HCT116 (cell line): ENCODE measurements around the gene CTDSP1. TPM values are rescaled to one million over a fixed set of nuclear protein-coding genes. Genes with fewer than 3 reads are reported as not detected.

ENCODE experiments used
- ATAC-seq: fragments of 200-7000 bp; cut with Tn5 transposase; 2 replicates; pipeline ENCODE4 v1.9.1; 2020; ENCODE audit warnings: mild to moderate bottlenecking, moderate library complexity
- BruUV-seq: library from RNA; stranded (reverse); fragments of 400-500 nt; replicated peaks from 2 replicates; lab custom pipeline; 2021; lab: Mats Ljungman, UMichigan
- CTCF ChIA-PET: fragments of 300-600 bp; sonication (Branson Sonifier 250); formaldehyde crosslinking; loops from one replicate; lab custom pipeline; 2021; ENCODE audit warnings: antibody characterized with exemption; lab: Charles Lee
- POLR2A ChIA-PET: fragments of 300-600, 350-600 bp; sonication (Branson Sonifier 250); formaldehyde crosslinking; loops from one replicate; lab custom pipeline; 2021; ENCODE audit warnings: antibody characterized with exemption; lab: Charles Lee
- RAD21 ChIA-PET, 2 experiments: fragments of 300-600 bp; sonication (Branson Sonifier 250); formaldehyde crosslinking; loops; one replicate each; lab custom pipeline; 2023; ENCODE audit warnings: low total read pairs in 2 of 2; ENCODE audit not compliant: uncharacterized antibody in 2 of 2, unreplicated experiment in 2 of 2, low non-redundant PET in 1 of 2; lab: Charles Lee
- DNase-seq: peaks from one replicate; pipeline ENCODE4 v3.0.0-alpha.2; 2010; ENCODE audit warnings: low read depth, low spot score
- H2AFZ ChIP-seq: fragments of 200-600 bp; shearing (Covaris generic), sonication (generic); 2 replicates; pipeline ENCODE4 v1.6.1; 2017; ENCODE audit warnings: low read depth, mixed run types, mixed read lengths, antibody characterized with exemption, low read length; ENCODE audit not compliant: poor library complexity, severe bottlenecking
- H3K27ac ChIP-seq: 2 replicates; pipeline ENCODE4 v1.5.1; 2012; ENCODE audit warnings: low read depth, low read length
- H3K27me3 ChIP-seq: fragments of 200-600 bp; sonication (generic); 2 replicates; pipeline ENCODE4 v1.6.1; 2016; ENCODE audit warnings: mixed run types, low read length, mixed read lengths; ENCODE audit not compliant: insufficient read depth
- H3K36me3 ChIP-seq, 2 experiments: fragments of 200-500 bp in 1 of 2; fragments of 200-600 bp in 1 of 2; sonication (Bioruptor generic) in 1 of 2; sonication (generic) in 1 of 2; 2 replicates each; pipeline versions ENCODE4 v1.5.1 to v1.6.1; 2014 to 2016; ENCODE audit warnings: low read length in 2 of 2, inconsistent platforms in 1 of 2, mixed read lengths in 1 of 2, mixed run types in 1 of 2; ENCODE audit not compliant: insufficient read depth in 2 of 2, control insufficient read depth in 1 of 2
- H3K4me1 ChIP-seq, 2 experiments: fragments of 200-600 bp in 1 of 2; sonication (generic) in 1 of 2; 2 replicates each; pipeline versions ENCODE4 v1.5.1 to v1.6.1; 2012 to 2017; ENCODE audit warnings: low read length in 2 of 2, inconsistent platforms in 1 of 2, mild to moderate bottlenecking in 1 of 2, mixed read lengths in 1 of 2, mixed run types in 1 of 2, moderate library complexity in 1 of 2; ENCODE audit not compliant: insufficient read depth in 2 of 2, control insufficient read depth in 1 of 2
- H3K4me2 ChIP-seq: fragments of 200-600 bp; sonication (generic); 2 replicates; pipeline ENCODE4 v1.6.1; 2017; ENCODE audit warnings: mixed run types, low read length, mixed read lengths
- H3K4me3 ChIP-seq, 2 experiments: fragments of 200-600 bp in 1 of 2; sonication (generic) in 1 of 2; replicated peaks in 1 of 2; 2 replicates each; pipeline ENCODE4 v1.5.1; 2011 to 2016; ENCODE audit warnings: low read length in 2 of 2, control low read depth in 1 of 2, low read depth in 1 of 2, mild to moderate bottlenecking in 1 of 2, mixed read lengths in 1 of 2, mixed run types in 1 of 2
- H3K79me2 ChIP-seq: fragments of 200-600 bp; sonication (generic); 2 replicates; pipeline ENCODE4 v1.6.1; 2017; ENCODE audit warnings: mild to moderate bottlenecking, mixed run types, low read length, moderate library complexity, mixed read lengths; ENCODE audit not compliant: insufficient read depth
- H3K9ac ChIP-seq: fragments of 200-600 bp; sonication (generic); 2 replicates; pipeline ENCODE4 v1.6.1; 2016; ENCODE audit warnings: low read length, mixed read lengths
- H3K9me2 ChIP-seq: fragments of 200-600 bp; sonication (generic), shearing (Covaris generic); 2 replicates; pipeline ENCODE4 v1.6.1; 2017; ENCODE audit warnings: mixed run types, mild to moderate bottlenecking, moderate library complexity; ENCODE audit not compliant: insufficient read depth
- H3K9me3 ChIP-seq, 2 experiments: fragments of 200-500 bp in 1 of 2; fragments of 200-600 bp in 1 of 2; sonication (Bioruptor generic) in 1 of 2; sonication (generic) in 1 of 2; 2 replicates each; pipeline ENCODE4 v1.6.1; 2014 to 2017; ENCODE audit warnings: low read length in 2 of 2, mixed read lengths in 2 of 2, inconsistent platforms in 1 of 2, low read depth in 1 of 2, mild to moderate bottlenecking in 1 of 2, mixed run types in 1 of 2, moderate library complexity in 1 of 2; ENCODE audit not compliant: control insufficient read depth in 1 of 2, insufficient read depth in 1 of 2
- H4K20me1 ChIP-seq: fragments of 200-600 bp; sonication (generic), shearing (Covaris generic); 2 replicates; pipeline ENCODE4 v1.6.1; 2017; ENCODE audit warnings: mixed run types, mild to moderate bottlenecking, moderate library complexity; ENCODE audit not compliant: insufficient read depth
- ATF3 ChIP-seq: IDR thresholded peaks from 2 replicates; pipeline ENCODE4 v1.6.1; 2012
- CBX3 ChIP-seq: IDR thresholded peaks from 2 replicates; pipeline ENCODE4 v1.6.1; 2012; ENCODE audit warnings: low read depth
- CEBPB ChIP-seq: IDR thresholded peaks from 2 replicates; pipeline ENCODE4 v1.6.1; 2012; ENCODE audit warnings: low read depth
- EGR1 ChIP-seq: IDR thresholded peaks from 2 replicates; pipeline ENCODE4 v1.6.1; 2012; ENCODE audit warnings: low read depth
- ELF1 ChIP-seq: IDR thresholded peaks from 2 replicates; pipeline ENCODE4 v1.6.1; 2012; ENCODE audit warnings: low read depth, borderline replicate concordance
- EZH2 ChIP-seq: fragments of 200-600 bp; sonication (generic); IDR thresholded peaks from 2 replicates; pipeline ENCODE4 v1.6.1; 2017; ENCODE audit warnings: antibody characterized with exemption, mixed run types
- EZH2phosphoT487 ChIP-seq: fragments of 200-600 bp; IDR thresholded peaks from 2 replicates; pipeline ENCODE4 v1.6.1; 2018; ENCODE audit warnings: antibody characterized with exemption, borderline replicate concordance
- FOSL1 ChIP-seq: IDR thresholded peaks from 2 replicates; pipeline ENCODE4 v1.6.1; 2012; ENCODE audit warnings: low read depth
- MAX ChIP-seq: IDR thresholded peaks from 2 replicates; pipeline ENCODE4 v1.6.1; 2012
- POLR2A ChIP-seq: IDR thresholded peaks from 2 replicates; pipeline ENCODE4 v1.7.0; 2011; ENCODE audit warnings: borderline replicate concordance; ENCODE audit not compliant: insufficient read depth, insufficient read length; ENCODE audit errors: extremely low read depth
- POLR2AphosphoS5 ChIP-seq: IDR thresholded peaks from 2 replicates; pipeline ENCODE4 v1.6.1; 2011; ENCODE audit warnings: mild to moderate bottlenecking, low read depth, low read length, moderate library complexity
- RAD21 ChIP-seq: IDR thresholded peaks from 2 replicates; pipeline ENCODE4 v1.6.1; 2012; ENCODE audit warnings: low read depth, mild to moderate bottlenecking
- SP1 ChIP-seq: IDR thresholded peaks from 2 replicates; pipeline ENCODE4 v1.6.1; 2012; ENCODE audit warnings: low read depth
- SRF ChIP-seq: IDR thresholded peaks from 2 replicates; pipeline ENCODE4 v1.6.1; 2012; ENCODE audit warnings: low read depth
- TCF7L2 ChIP-seq: IDR thresholded peaks from 2 replicates; pipeline ENCODE4 v1.7.0; 2011; ENCODE audit warnings: borderline replicate concordance, inconsistent platforms; ENCODE audit not compliant: insufficient read depth, insufficient read length; ENCODE audit errors: extremely low read depth
- YY1 ChIP-seq: IDR thresholded peaks from 2 replicates; pipeline ENCODE4 v1.6.1; 2011; ENCODE audit warnings: low read length, low read depth, moderate library complexity, mild to moderate bottlenecking; ENCODE audit not compliant: insufficient replicate concordance; ENCODE audit errors: extremely low read depth
- ZBTB33 ChIP-seq: IDR thresholded peaks from 2 replicates; pipeline ENCODE4 v1.6.1; 2011; ENCODE audit warnings: mild to moderate bottlenecking, low read length, moderate library complexity; ENCODE audit not compliant: insufficient replicate concordance; ENCODE audit errors: extremely low read depth
- ZFX ChIP-seq: fragments of 450-650 bp; IDR thresholded peaks from 2 replicates; pipeline ENCODE4 v1.6.1; 2017
- ZNF274 ChIP-seq: fragments of 200-500 bp; sonication (Bioruptor generic); IDR thresholded peaks from 2 replicates; pipeline ENCODE4 v1.6.1; 2014; ENCODE audit warnings: mild to moderate bottlenecking, low read depth, low read length, inconsistent platforms
- intact Hi-C: fragments of 100-400 bp; cut with micrococcal nuclease; formaldehyde crosslinking; loops from 2 replicates; pipeline ENCODE4 v1.10.0; 2022
- total RNA-seq: library from RNA; stranded (reverse); gene quantifications from one replicate; pipeline ENCODE4 v1.2.1, GENCODE V29; 2021; ENCODE audit not compliant: unreplicated experiment
- TF ChIP-seq, protein P1 (sequence below): IDR thresholded peaks from 2 replicates; pipeline ENCODE4 v1.6.1; 2012; ENCODE audit warnings: low read depth

Gene CTDSP1
- total RNA-seq, 1 experiment from 2014 or later = 90.7 TPM

DNA sequence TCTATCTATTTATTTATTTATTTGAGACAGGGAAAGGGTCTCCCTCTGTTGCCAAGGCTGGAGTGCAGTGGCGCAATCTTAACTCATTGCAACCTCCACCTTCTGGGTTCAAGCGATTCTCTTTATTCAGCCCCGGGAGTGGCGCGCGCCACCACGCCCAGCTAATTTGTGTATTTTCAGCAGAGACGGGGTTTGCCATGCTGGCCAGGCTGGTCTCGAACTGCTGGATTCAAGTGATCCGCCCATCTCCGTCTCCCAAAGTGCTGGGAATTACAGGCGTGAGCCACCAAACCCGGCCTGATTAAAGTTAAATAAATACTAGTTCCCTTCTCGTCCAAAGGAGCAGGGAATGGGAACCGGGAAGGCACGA lies 4.2 kb upstream of the CTDSP1 start:
- ChIA-PET RAD21 (no interaction called here), POLR2A (interaction anchor here (1.2 kb wide), 1 partner anchor 93 kb away, joined by 3 read pairs; no protein-coding TSS in a partner anchor), CTCF (interaction anchor here (0.9 to 2.6 kb wide), 7 partner anchors 12 to 124 kb away, joined by 3 to 22 read pairs (median 5); partner anchors contain the start of genes AAMP and PNKD)
- peak overlapping the region; percentile 99 for H3K27ac ChIP-seq
- intact Hi-C loops = no loop called here
- no peak for TF ChIP-seq EZH2
- TF ChIP-seq SP1 = no peak
- TF ChIP-seq YY1 = no peak
- TF ChIP-seq RAD21 = no peak
- no peak for TF ChIP-seq ZBTB33
- TF ChIP-seq EGR1 = no peak
- no peak for TF ChIP-seq CEBPB
- no peak for TF ChIP-seq SRF
- no peak for TF ChIP-seq TCF7L2
- TF ChIP-seq MAX = no peak
- TF ChIP-seq ZFX = no peak
- TF ChIP-seq, protein P1, sequence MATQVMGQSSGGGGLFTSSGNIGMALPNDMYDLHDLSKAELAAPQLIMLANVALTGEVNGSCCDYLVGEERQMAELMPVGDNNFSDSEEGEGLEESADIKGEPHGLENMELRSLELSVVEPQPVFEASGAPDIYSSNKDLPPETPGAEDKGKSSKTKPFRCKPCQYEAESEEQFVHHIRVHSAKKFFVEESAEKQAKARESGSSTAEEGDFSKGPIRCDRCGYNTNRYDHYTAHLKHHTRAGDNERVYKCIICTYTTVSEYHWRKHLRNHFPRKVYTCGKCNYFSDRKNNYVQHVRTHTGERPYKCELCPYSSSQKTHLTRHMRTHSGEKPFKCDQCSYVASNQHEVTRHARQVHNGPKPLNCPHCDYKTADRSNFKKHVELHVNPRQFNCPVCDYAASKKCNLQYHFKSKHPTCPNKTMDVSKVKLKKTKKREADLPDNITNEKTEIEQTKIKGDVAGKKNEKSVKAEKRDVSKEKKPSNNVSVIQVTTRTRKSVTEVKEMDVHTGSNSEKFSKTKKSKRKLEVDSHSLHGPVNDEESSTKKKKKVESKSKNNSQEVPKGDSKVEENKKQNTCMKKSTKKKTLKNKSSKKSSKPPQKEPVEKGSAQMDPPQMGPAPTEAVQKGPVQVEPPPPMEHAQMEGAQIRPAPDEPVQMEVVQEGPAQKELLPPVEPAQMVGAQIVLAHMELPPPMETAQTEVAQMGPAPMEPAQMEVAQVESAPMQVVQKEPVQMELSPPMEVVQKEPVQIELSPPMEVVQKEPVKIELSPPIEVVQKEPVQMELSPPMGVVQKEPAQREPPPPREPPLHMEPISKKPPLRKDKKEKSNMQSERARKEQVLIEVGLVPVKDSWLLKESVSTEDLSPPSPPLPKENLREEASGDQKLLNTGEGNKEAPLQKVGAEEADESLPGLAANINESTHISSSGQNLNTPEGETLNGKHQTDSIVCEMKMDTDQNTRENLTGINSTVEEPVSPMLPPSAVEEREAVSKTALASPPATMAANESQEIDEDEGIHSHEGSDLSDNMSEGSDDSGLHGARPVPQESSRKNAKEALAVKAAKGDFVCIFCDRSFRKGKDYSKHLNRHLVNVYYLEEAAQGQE = no peak
- no peak for TF ChIP-seq FOSL1
- TF ChIP-seq EZH2phosphoT487 = no peak
- TF ChIP-seq ATF3 = no peak
- TF ChIP-seq ELF1 = no peak
- no peak for TF ChIP-seq POLR2AphosphoS5
- TF ChIP-seq ZNF274 = no peak
- no peak for TF ChIP-seq POLR2A
- no peak for TF ChIP-seq CBX3
- peak overlapping the region; percentile 90 for H3K4me2 ChIP-seq
- peak overlapping the region; percentile 94 for H2AFZ ChIP-seq
- no peaks in the 10 kb centered on the region for H3K36me3 ChIP-seq
- no peak for ATAC-seq
- peaks cover 24 to 55% of the 10 kb centered on the region in 2 experiments for H3K4me1 ChIP-seq
- H3K9me3 ChIP-seq = no peaks in the 10 kb centered on the region
- H4K20me1 ChIP-seq = no peaks in the 10 kb centered on the region
- peak overlapping the region; percentile 63 to 85 for H3K4me3 ChIP-seq
- peaks cover 16% of the 10 kb centered on the region for H3K79me2 ChIP-seq
- BruUV-seq = no TSS peak
- H3K9ac ChIP-seq = peak overlapping the region; percentile 92
- H3K9me2 ChIP-seq = no peaks in the 10 kb centered on the region
- DNase-seq = peak; percentile 28
- no peaks in the 10 kb centered on the region for H3K27me3 ChIP-seq
